ENCODE results near the gene HNRNPA1.
A peak's percentile ranks its signal among the peaks of the same experiment; 100 is the strongest.
"Not testable (repeated sequence)": the region's sequence is repeated elsewhere in the genome, so short reads cannot be mapped to it uniquely, and the experiment has no call there.

The HNRNPA1 gene

DNA sequence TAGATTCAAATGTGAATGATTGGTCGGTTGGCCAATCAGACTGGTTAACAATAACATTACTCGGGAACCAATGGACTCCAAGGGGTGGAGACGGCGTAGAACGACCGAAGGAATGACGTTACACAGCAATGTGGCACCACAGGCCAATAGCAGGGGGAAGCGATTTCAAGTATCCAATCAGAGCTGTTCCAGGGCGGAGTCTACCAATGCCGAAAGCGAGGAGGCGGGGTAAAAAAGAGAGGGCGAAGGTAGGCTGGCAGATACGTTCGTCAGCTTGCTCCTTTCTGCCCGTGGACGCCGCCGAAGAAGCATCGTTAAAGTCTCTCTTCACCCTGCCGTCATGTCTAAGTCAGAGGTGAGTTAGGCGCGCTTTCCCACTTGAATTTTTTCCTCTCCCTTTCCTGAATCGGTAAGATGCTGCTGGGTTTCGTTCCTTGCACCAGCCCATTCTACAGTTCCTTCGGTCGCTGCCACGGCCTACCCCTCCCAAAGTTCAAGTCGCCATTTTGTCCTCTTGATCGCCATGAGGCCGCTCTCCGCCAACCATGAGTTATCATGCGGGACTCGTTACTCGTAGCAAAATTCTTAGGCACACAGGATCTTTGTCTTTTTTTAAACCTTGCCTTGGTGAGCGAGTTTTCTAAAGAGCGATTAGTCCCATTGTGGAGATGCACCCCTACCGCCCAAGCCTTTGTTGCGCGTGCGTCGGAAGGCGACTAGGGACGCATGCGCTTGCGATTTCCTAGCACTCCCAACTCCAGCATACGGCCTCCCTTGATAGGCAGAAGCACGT is at the start of gene HNRNPA1:
Gene HNRNPA1 (plus strand): TSS at position 259 of the 793 bp plus-strand sequence. CDS start 82 bp downstream, at position 341.
- peak within 1 kb of the TSS; percentile 80 for H2AFZ ChIP-seq (ENCODE audit: low read depth, low read length)
- no peaks in the 10 kb centered on the region for H3K9me3 ChIP-seq (ENCODE audit: insufficient read depth, low read length, severe bottlenecking)
- peaks cover 82% of the 10 kb centered on the region for H3K36me3 ChIP-seq (ENCODE audit: insufficient read depth, low read length)
- H3K4me1 ChIP-seq (ENCODE audit: insufficient read depth, low read length) = peaks cover 61% of the 10 kb centered on the region
- H3K9ac ChIP-seq (ENCODE audit: low read depth, low read length) = peak within 1 kb of the TSS; percentile 94
- H3K4me2 ChIP-seq (ENCODE audit: insufficient read depth, low read length) = peak within 1 kb of the TSS; percentile 64
- peaks cover 86% of the 10 kb centered on the region for H3K79me2 ChIP-seq (ENCODE audit: insufficient read depth, low read length)
- peaks cover 52% of the 10 kb centered on the region for H4K20me1 ChIP-seq (ENCODE audit: insufficient read depth, low read length)
- peak within 1 kb of the TSS; percentile 92 for H3K27ac ChIP-seq (ENCODE audit: low read length)
- peak within 1 kb of the TSS; percentile 75 to 86 for H3K4me3 ChIP-seq (ENCODE audit: low read depth in 1 of 2, low read length in 2 of 2)
- H3K27me3 ChIP-seq (ENCODE audit: insufficient read depth, low read length, poor library complexity) = no peaks in the 10 kb centered on the region
- TF ChIP-seq, protein P1, sequence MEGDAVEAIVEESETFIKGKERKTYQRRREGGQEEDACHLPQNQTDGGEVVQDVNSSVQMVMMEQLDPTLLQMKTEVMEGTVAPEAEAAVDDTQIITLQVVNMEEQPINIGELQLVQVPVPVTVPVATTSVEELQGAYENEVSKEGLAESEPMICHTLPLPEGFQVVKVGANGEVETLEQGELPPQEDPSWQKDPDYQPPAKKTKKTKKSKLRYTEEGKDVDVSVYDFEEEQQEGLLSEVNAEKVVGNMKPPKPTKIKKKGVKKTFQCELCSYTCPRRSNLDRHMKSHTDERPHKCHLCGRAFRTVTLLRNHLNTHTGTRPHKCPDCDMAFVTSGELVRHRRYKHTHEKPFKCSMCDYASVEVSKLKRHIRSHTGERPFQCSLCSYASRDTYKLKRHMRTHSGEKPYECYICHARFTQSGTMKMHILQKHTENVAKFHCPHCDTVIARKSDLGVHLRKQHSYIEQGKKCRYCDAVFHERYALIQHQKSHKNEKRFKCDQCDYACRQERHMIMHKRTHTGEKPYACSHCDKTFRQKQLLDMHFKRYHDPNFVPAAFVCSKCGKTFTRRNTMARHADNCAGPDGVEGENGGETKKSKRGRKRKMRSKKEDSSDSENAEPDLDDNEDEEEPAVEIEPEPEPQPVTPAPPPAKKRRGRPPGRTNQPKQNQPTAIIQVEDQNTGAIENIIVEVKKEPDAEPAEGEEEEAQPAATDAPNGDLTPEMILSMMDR (IDR thresholded peaks at IDR 0.05; ENCODE audit: borderline replicate concordance, extremely low read depth, low read length, poor library complexity, severe bottlenecking) = peak; percentile 2
- no peak for TF ChIP-seq EZH2 (IDR thresholded peaks at IDR 0.05; ENCODE audit: borderline replicate concordance, low read depth, low read length, severe bottlenecking)
- ATAC-seq (ENCODE audit: insufficient read depth, low read depth) (peak; percentile 84), DNase-seq (peak; percentile 99)

DNA sequence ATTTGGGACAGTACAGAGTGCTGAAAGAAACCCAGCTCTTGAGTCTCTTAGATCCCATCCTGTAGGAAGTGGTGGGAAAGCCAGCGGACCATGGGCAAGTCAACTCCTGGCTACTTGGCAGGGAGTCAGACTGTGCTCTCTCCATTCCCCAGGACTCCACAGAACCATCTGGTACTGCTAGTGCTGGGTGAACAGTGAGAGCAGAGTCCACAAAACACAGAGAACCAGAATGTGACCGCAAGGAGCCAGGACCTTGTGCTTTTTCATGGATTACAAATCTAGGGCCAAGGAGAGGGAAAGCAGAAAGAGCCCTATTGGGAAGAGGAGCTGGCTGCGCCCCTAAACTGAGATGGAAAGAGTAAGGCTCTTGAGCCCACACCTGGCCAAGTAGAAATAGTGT is 49.3 kb upstream of the HNRNPA1 start:
- not testable (repeated sequence) for H3K27me3 ChIP-seq (ENCODE audit: insufficient read depth, low read length, poor library complexity); H3K9ac ChIP-seq (ENCODE audit: low read depth, low read length); H3K9me3 ChIP-seq (ENCODE audit: insufficient read depth, low read length, severe bottlenecking); DNase-seq; H2AFZ ChIP-seq (ENCODE audit: low read depth, low read length); H3K27ac ChIP-seq (ENCODE audit: low read length); H3K4me3 ChIP-seq (ENCODE audit: low read depth in 1 of 2, low read length in 2 of 2); H3K4me1 ChIP-seq (ENCODE audit: insufficient read depth, low read length); H3K79me2 ChIP-seq (ENCODE audit: insufficient read depth, low read length); H3K4me2 ChIP-seq (ENCODE audit: insufficient read depth, low read length); H4K20me1 ChIP-seq (ENCODE audit: insufficient read depth, low read length)
- peaks cover 28% of the 10 kb centered on the region for H3K36me3 ChIP-seq (ENCODE audit: insufficient read depth, low read length)
- ATAC-seq (ENCODE audit: insufficient read depth, low read depth) = 0 out of 3 replicates have a peak, but pooled peaks have one; percentile 13

DNA sequence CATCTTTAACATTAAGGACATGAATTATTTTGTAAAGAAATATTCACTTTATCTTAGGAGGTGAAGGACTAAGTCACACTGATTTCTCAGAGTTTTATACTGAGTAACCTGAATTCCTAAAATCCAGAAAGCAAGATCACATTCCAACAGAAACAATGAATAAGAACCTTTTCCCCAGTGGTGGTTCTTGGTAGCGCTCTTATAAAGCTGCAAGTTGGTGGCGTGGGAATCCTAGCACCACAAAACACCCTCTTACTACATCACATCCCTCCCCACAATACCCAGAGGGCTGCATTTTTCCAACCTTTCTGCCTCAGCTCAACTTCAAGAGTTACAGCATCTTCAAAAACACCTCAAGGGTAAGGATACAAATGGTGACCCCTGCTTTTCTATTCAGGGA is 47.7 kb upstream of the HNRNPA1 start:
- no peaks in the 10 kb centered on the region for H3K79me2 ChIP-seq (ENCODE audit: insufficient read depth, low read length)
- H3K4me2 ChIP-seq (ENCODE audit: insufficient read depth, low read length) = no peak overlapping the region
- H3K4me3 ChIP-seq (ENCODE audit: low read depth in 1 of 2, low read length in 2 of 2) = no peak overlapping the region
- 0 out of 2 replicates have a peak, but pooled peaks cover 5% of the 10 kb centered on the region for H4K20me1 ChIP-seq (ENCODE audit: insufficient read depth, low read length)
- H3K9ac ChIP-seq (ENCODE audit: low read depth, low read length) = no peak overlapping the region
- no peak overlapping the region for H2AFZ ChIP-seq (ENCODE audit: low read depth, low read length)
- H3K36me3 ChIP-seq (ENCODE audit: insufficient read depth, low read length) = peaks cover 42% of the 10 kb centered on the region
- TF ChIP-seq EZH2 (IDR thresholded peaks at IDR 0.05; ENCODE audit: borderline replicate concordance, low read depth, low read length, severe bottlenecking) = no peak
- TF ChIP-seq, protein P1 (IDR thresholded peaks at IDR 0.05; ENCODE audit: borderline replicate concordance, extremely low read depth, low read length, poor library complexity, severe bottlenecking) = peak; percentile 26
- H3K27ac ChIP-seq (ENCODE audit: low read length) = no peak overlapping the region
- H3K27me3 ChIP-seq (ENCODE audit: insufficient read depth, low read length, poor library complexity) = no peaks in the 10 kb centered on the region
- DNase-seq (no peak), ATAC-seq (ENCODE audit: insufficient read depth, low read depth) (no peak)
- H3K4me1 ChIP-seq (ENCODE audit: insufficient read depth, low read length) = no peaks in the 10 kb centered on the region
- no peaks in the 10 kb centered on the region for H3K9me3 ChIP-seq (ENCODE audit: insufficient read depth, low read length, severe bottlenecking)

DNA sequence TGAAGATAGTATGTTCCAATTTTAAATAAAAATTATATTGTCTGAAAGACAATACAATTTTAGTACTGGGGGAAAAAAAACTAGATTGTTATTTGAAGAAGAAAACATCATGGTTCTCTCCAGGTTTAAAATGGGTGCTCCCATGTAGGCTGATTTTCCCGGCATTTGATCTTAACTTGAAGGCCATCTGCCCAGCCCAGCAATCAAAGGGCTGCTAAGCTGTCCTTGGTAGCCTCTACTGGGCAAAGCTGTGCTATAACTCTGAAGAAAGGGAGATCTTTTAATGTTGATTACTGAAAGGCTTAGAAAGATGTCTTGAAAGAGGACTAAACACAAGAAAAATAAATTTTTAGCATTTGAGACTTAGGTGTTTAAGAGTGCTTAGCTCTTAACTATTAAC is 42.0 kb upstream of the HNRNPA1 start:
- Histone ChIP-seq H3K4me2 (ENCODE audit: insufficient read depth, low read length) (no peak overlapping the region), H4K20me1 (ENCODE audit: insufficient read depth, low read length) (0 out of 2 replicates have a peak, but pooled peaks cover 5% of the 10 kb centered on the region), H3K79me2 (ENCODE audit: insufficient read depth, low read length) (no peaks in the 10 kb centered on the region), H3K4me1 (ENCODE audit: insufficient read depth, low read length) (no peaks in the 10 kb centered on the region), H2AFZ (ENCODE audit: low read depth, low read length) (no peak overlapping the region), H3K4me3 (ENCODE audit: low read depth in 1 of 2, low read length in 2 of 2) (no peak overlapping the region), H3K36me3 (ENCODE audit: insufficient read depth, low read length) (peaks cover 78% of the 10 kb centered on the region), H3K27ac (ENCODE audit: low read length) (no peak overlapping the region), H3K9ac (ENCODE audit: low read depth, low read length) (no peak overlapping the region), H3K9me3 (ENCODE audit: insufficient read depth, low read length, severe bottlenecking) (no peaks in the 10 kb centered on the region), H3K27me3 (ENCODE audit: insufficient read depth, low read length, poor library complexity) (no peaks in the 10 kb centered on the region)
- no peak for TF ChIP-seq EZH2 (IDR thresholded peaks at IDR 0.05; ENCODE audit: borderline replicate concordance, low read depth, low read length, severe bottlenecking)
- TF ChIP-seq, protein P1 (IDR thresholded peaks at IDR 0.05; ENCODE audit: borderline replicate concordance, extremely low read depth, low read length, poor library complexity, severe bottlenecking) = no peak
- DNase-seq = no peak
- no peak for ATAC-seq (ENCODE audit: insufficient read depth, low read depth)
